DND-41 (cell line): ENCODE measurements around the gene USP7.

Experiments
- ATAC-seq: fragments of 200-7000 bp; cut with Tn5 transposase; 3 replicates; pipeline ENCODE4 v1.9.1; 2021; ENCODE audit warnings: low read depth; ENCODE audit not compliant: insufficient read depth
- DNase-seq: peaks from one replicate; pipeline ENCODE4 v3.0.0-alpha.2; 2020
- H2AFZ ChIP-seq: 2 replicates; pipeline ENCODE4 v1.6.0; 2012; ENCODE audit warnings: low read depth, low read length
- H3K27ac ChIP-seq: 2 replicates; pipeline ENCODE4 v1.5.1; 2012; ENCODE audit warnings: low read length, inconsistent platforms
- H3K27me3 ChIP-seq: fragments of 200-600 bp; sonication (generic); 2 replicates; pipeline ENCODE4 v1.6.0; 2012; ENCODE audit warnings: low read length, mild to moderate bottlenecking, inconsistent platforms; ENCODE audit not compliant: insufficient read depth, poor library complexity
- H3K36me3 ChIP-seq: 2 replicates; pipeline ENCODE4 v1.5.1; 2012; ENCODE audit warnings: low read length, inconsistent platforms; ENCODE audit not compliant: insufficient read depth
- H3K4me1 ChIP-seq: 2 replicates; pipeline ENCODE4 v1.5.1; 2012; ENCODE audit warnings: mild to moderate bottlenecking, low read length; ENCODE audit not compliant: insufficient read depth
- H3K4me2 ChIP-seq: 2 replicates; pipeline ENCODE4 v1.6.0; 2012; ENCODE audit warnings: mild to moderate bottlenecking, moderate library complexity, low read length, inconsistent platforms; ENCODE audit not compliant: insufficient read depth
- H3K4me3 ChIP-seq, 2 experiments: fragments of 200-600 bp in 1 of 2; shearing (Covaris generic) in 1 of 2; 2 replicates each; pipeline ENCODE4 v1.5.1; 2012 to 2016; ENCODE audit warnings: inconsistent platforms in 2 of 2, low read length in 2 of 2, mild to moderate bottlenecking in 2 of 2, low read depth in 1 of 2, moderate library complexity in 1 of 2
- H3K79me2 ChIP-seq: 2 replicates; pipeline ENCODE4 v1.6.0; 2012; ENCODE audit warnings: low read length, inconsistent platforms; ENCODE audit not compliant: insufficient read depth
- H3K9ac ChIP-seq: 2 replicates; pipeline ENCODE4 v1.6.0; 2012; ENCODE audit warnings: low read depth, mild to moderate bottlenecking, inconsistent platforms, low read length, moderate library complexity
- H3K9me3 ChIP-seq: 2 replicates; pipeline ENCODE4 v1.5.1; 2012; ENCODE audit warnings: low read length, moderate library complexity, mild to moderate bottlenecking, inconsistent platforms; ENCODE audit not compliant: insufficient read depth, severe bottlenecking
- H4K20me1 ChIP-seq: 2 replicates; pipeline ENCODE4 v1.6.0; 2012; ENCODE audit warnings: low read length; ENCODE audit not compliant: insufficient read depth
- CTCF ChIP-seq: IDR thresholded peaks from 2 replicates; pipeline ENCODE4 v1.5.1; 2012; ENCODE audit warnings: borderline replicate concordance, low read length, moderate library complexity, mild to moderate bottlenecking; ENCODE audit not compliant: poor library complexity, severe bottlenecking; ENCODE audit errors: extremely low read depth
- EZH2 ChIP-seq: IDR thresholded peaks from 3 replicates; pipeline ENCODE4 v1.6.1; 2012; ENCODE audit warnings: borderline replicate concordance, low read depth, mild to moderate bottlenecking, moderate library complexity, low read length, inconsistent platforms; ENCODE audit not compliant: severe bottlenecking

The USP7 gene

GRCh38 chr16:8929086-8929748, 34.5 kb downstream of the USP7 start:
- Histone ChIP-seq H3K36me3 (peaks cover 65% of the 10 kb centered on the region), H3K9ac (no peak overlapping the region), H3K27me3 (no peaks in the 10 kb centered on the region), H3K79me2 (peaks cover 99% of the 10 kb centered on the region), H3K4me1 (no peaks in the 10 kb centered on the region), H3K4me3 (no peak overlapping the region), H3K4me2 (no peak overlapping the region), H3K9me3 (no peaks in the 10 kb centered on the region), H4K20me1 (peaks cover 95% of the 10 kb centered on the region), H2AFZ (no peak overlapping the region), H3K27ac (no peak overlapping the region)
- no peak for ATAC-seq
- DNase-seq: no peak
- no peak for TF ChIP-seq CTCF
- TF ChIP-seq EZH2: no peak

GRCh38 chr16:8928467-8928957, 35.2 kb downstream of the USP7 start:
- Histone ChIP-seq H3K4me1 (no peaks in the 10 kb centered on the region), H3K27ac (no peak overlapping the region), H3K27me3 (no peaks in the 10 kb centered on the region), H3K4me3 (no peak overlapping the region), H3K36me3 (peaks cover 72% of the 10 kb centered on the region), H4K20me1 (peaks cover 95% of the 10 kb centered on the region), H3K79me2 (peaks cover 99% of the 10 kb centered on the region), H3K9ac (no peak overlapping the region), H2AFZ (no peak overlapping the region), H3K4me2 (no peak overlapping the region), H3K9me3 (no peaks in the 10 kb centered on the region)
- DNase-seq: no peak
- ATAC-seq: no peak
- TF ChIP-seq EZH2 (no peak), CTCF (no peak)

- no peak overlapping the region for H2AFZ ChIP-seq
- H3K27ac ChIP-seq: no peak overlapping the region
- H3K9me3 ChIP-seq: no peaks in the 10 kb centered on the region
- H3K4me2 ChIP-seq: no peak overlapping the region
- peaks cover 90% of the 10 kb centered on the region for H4K20me1 ChIP-seq
- no peak for TF ChIP-seq EZH2
- TF ChIP-seq CTCF: no peak
- peaks cover 99% of the 10 kb centered on the region for H3K79me2 ChIP-seq
- no peaks in the 10 kb centered on the region for H3K27me3 ChIP-seq
- H3K9ac ChIP-seq: no peak overlapping the region
- peaks cover 89% of the 10 kb centered on the region for H3K36me3 ChIP-seq
- DNase-seq (no peak), ATAC-seq (no peak)
- H3K4me3 ChIP-seq: no peak overlapping the region
- peaks cover 1% of the 10 kb centered on the region; the same call in 1 of the 2 replicates for H3K4me1 ChIP-seq
Observed at GRCh38 chr16:8926827-8927226, 36.9 kb downstream of the USP7 start.
